ENCODE results near the gene ICAM3.

- no peak for TF ChIP-seq CTCF (conservative IDR thresholded peaks at IDR 0.05 in 1 of 2, IDR thresholded peaks at IDR 0.05 in 1 of 2; ENCODE audit: extremely low read depth in 1 of 2, insufficient read depth in 1 of 2, low read depth in 1 of 2, low read length in 2 of 2)
- TF ChIP-seq EZH2 (IDR thresholded peaks at IDR 0.05; ENCODE audit: borderline replicate concordance, low read length), result no peak
Measured at GRCh38 chr19:10372690-10373089, 33.3 kb upstream of the ICAM3 start.

All from mammary epithelial cell (primary cell).